ENCODE measurements around the gene SYNE2. TPM values are rescaled to one million over a fixed set of nuclear protein-coding genes. Genes with fewer than 3 reads are reported as not detected.

The SYNE2 gene
- total RNA-seq, 4 donors from 2014 or later = 212 to 378 (median 285) TPM

DNA sequence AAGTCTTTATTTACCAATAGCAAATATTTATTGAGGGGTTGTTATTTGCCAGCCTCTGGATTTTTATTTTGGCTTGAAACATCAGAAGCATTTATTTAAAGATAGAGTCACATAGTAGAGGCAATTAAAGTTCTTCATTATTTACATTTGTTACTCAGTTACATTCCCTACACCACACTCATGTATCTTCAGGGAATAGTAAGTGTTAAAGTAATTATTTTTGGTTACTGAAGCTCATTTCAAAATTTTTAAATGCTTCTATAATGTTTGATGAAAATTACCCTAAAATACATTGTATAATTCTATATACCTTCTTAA is 235.8 kb downstream of the SYNE2 start:
- no peaks in the 10 kb centered on the region for H3K9me3 ChIP-seq
- DNase-seq (ENCODE audit: low spot score in 2 of 2) = no peak
- no peak overlapping the region for H3K27ac ChIP-seq
- H3K27me3 ChIP-seq = no peaks in the 10 kb centered on the region
- peaks cover 0 to 40% (median 2%) of the 10 kb centered on the region in 3 donors for H3K36me3 ChIP-seq
- H3K4me1 ChIP-seq = no peaks in the 10 kb centered on the region
- TF ChIP-seq, protein P1, sequence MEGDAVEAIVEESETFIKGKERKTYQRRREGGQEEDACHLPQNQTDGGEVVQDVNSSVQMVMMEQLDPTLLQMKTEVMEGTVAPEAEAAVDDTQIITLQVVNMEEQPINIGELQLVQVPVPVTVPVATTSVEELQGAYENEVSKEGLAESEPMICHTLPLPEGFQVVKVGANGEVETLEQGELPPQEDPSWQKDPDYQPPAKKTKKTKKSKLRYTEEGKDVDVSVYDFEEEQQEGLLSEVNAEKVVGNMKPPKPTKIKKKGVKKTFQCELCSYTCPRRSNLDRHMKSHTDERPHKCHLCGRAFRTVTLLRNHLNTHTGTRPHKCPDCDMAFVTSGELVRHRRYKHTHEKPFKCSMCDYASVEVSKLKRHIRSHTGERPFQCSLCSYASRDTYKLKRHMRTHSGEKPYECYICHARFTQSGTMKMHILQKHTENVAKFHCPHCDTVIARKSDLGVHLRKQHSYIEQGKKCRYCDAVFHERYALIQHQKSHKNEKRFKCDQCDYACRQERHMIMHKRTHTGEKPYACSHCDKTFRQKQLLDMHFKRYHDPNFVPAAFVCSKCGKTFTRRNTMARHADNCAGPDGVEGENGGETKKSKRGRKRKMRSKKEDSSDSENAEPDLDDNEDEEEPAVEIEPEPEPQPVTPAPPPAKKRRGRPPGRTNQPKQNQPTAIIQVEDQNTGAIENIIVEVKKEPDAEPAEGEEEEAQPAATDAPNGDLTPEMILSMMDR (IDR thresholded peaks at IDR 0.05) = no peak
- TF ChIP-seq POLR2A (IDR thresholded peaks at IDR 0.05) (no peak), EP300 (IDR thresholded peaks at IDR 0.05) (no peak)
- H3K4me3 ChIP-seq = no peak overlapping the region

DNA sequence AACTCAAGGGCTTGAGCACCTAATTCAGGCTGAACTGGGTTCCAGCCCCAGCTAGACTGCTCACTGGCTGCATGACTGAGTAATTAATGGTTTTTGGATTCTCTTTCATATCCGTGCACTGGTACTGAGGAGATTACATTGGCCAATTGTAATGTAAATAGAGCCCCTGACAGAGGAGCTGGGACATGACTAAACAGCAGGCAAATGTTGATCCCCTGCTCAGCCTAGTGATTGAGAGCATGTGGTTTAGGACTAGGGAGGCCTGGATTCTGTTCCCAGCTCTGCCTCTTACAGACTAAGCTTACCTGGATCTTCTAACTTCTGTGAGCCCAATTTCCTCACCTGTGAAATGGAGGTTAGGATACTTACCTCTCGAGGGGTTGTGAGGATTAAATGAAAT is 237.1 kb downstream of the SYNE2 start:
- H3K4me1 ChIP-seq = no peaks in the 10 kb centered on the region
- TF ChIP-seq EP300 (IDR thresholded peaks at IDR 0.05) = no peak
- no peak for TF ChIP-seq POLR2A (IDR thresholded peaks at IDR 0.05)
- TF ChIP-seq, protein P1 (IDR thresholded peaks at IDR 0.05) = no peak
- no peak overlapping the region for H3K27ac ChIP-seq
- peaks cover 0 to 36% (median 2%) of the 10 kb centered on the region in 3 donors for H3K36me3 ChIP-seq
- no peak overlapping the region for H3K4me3 ChIP-seq
- DNase-seq (ENCODE audit: low spot score in 2 of 2) = no peak
- H3K9me3 ChIP-seq = no peaks in the 10 kb centered on the region
- 63 to 70% methylated on average over 2 of the region's 2 CpGs for WGBS, 2 donors
- H3K27me3 ChIP-seq = no peaks in the 10 kb centered on the region

DNA sequence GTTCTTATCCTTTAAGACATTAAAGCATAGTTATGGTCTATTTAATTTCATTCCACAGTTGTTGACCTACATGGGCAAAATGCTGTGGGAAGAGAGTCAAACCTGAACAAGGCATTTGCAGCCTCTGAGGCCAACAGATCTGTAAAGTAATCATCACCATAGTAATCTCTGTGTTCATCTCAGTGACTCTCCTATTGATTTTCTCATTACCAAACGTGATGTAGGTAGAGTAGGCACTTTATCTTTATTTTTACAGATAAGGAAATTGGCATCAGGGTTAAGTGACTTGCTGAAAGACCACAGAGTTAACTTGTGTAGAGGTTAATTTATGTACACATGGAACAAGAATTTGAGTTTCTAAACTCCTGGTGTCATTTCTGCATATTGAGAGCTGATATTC is 238.4 kb downstream of the SYNE2 start:
- Histone ChIP-seq H3K4me1 (no peaks in the 10 kb centered on the region), H3K36me3 (peaks cover 0 to 36% (median 2%) of the 10 kb centered on the region in 3 donors), H3K27me3 (no peaks in the 10 kb centered on the region), H3K27ac (no peak overlapping the region), H3K9me3 (no peaks in the 10 kb centered on the region), H3K4me3 (no peak overlapping the region)
- DNase-seq (ENCODE audit: low spot score in 2 of 2) = no peak
- WGBS, 2 donors = 82 to 97% methylated on average over 1 of the region's 1 CpG
- TF ChIP-seq, protein P1 (IDR thresholded peaks at IDR 0.05) = no peak
- TF ChIP-seq POLR2A (IDR thresholded peaks at IDR 0.05) (no peak), EP300 (IDR thresholded peaks at IDR 0.05) (no peak)

DNA sequence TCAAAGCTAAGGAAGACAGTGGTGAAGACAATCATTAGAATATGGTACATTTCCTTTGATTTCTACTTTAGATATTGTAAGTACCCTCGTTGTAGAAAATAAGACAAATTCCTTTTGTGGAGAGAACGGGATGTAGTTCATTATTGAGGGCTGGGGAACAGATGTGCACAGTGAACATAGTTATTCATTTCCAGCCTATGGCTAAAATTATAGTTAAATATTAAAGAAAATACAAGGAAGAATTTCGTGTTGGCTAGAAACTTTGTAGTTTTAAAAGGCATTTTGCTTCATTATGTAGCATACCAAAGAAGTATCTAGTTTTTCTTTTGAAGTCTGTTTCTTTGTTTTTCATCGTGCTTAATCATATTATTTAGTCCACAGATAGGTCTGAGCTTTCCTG is 239.5 kb downstream of the SYNE2 start:
- WGBS, 2 donors = 77 to 91% methylated on average over 4 of the region's 4 CpGs
- H3K4me3 ChIP-seq = no peak overlapping the region
- no peaks in the 10 kb centered on the region for H3K27me3 ChIP-seq
- H3K4me1 ChIP-seq = no peaks in the 10 kb centered on the region
- TF ChIP-seq POLR2A (IDR thresholded peaks at IDR 0.05) (no peak), EP300 (IDR thresholded peaks at IDR 0.05) (no peak)
- TF ChIP-seq, protein P1 (IDR thresholded peaks at IDR 0.05) = no peak
- H3K9me3 ChIP-seq = no peaks in the 10 kb centered on the region
- H3K36me3 ChIP-seq = peaks cover 0 to 46% (median 2%) of the 10 kb centered on the region in 3 donors
- DNase-seq (ENCODE audit: low spot score in 2 of 2) = no peak
- no peak overlapping the region for H3K27ac ChIP-seq

DNA sequence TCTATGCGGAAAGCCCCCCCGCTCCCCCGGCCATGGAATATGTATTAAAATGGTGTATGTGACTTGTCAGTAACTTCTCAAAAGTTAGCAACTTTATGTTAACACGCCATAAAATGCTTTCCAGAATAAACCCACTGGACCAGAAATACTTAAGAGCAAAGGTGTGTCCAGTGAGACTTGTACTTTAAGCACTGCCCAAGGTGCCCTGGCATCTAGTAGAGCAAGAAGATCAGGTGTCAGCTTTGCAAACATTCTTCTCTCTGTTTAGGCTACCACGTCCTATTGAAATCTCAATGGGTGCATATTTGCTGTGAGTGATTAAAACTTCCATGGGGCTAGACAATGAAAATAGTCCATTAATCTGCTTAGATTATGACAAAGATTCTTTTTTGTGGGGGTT is 240.1 kb downstream of the SYNE2 start:
- TF ChIP-seq POLR2A (IDR thresholded peaks at IDR 0.05) = no peak
- TF ChIP-seq, protein P1 (IDR thresholded peaks at IDR 0.05) = no peak
- no peak for TF ChIP-seq EP300 (IDR thresholded peaks at IDR 0.05)
- H3K27me3 ChIP-seq = no peaks in the 10 kb centered on the region
- H3K4me3 ChIP-seq = no peak overlapping the region
- WGBS, 2 donors = 69 to 87% methylated on average over 5 of the region's 5 CpGs
- H3K27ac ChIP-seq = no peak overlapping the region
- H3K36me3 ChIP-seq = peaks cover 0 to 49% (median 2%) of the 10 kb centered on the region in 3 donors
- no peak for DNase-seq (ENCODE audit: low spot score in 2 of 2)
- no peaks in the 10 kb centered on the region for H3K9me3 ChIP-seq
- H3K4me1 ChIP-seq = no peaks in the 10 kb centered on the region
